Measurements from ENCODE around the gene CNTLN. TPM values are rescaled to one million over a fixed set of nuclear protein-coding genes. Genes with fewer than 3 reads are reported as not detected.
"Not testable (repeated sequence)": the region's sequence is repeated elsewhere in the genome, so short reads cannot be mapped to it uniquely, and the experiment has no call there.

CNTLN gene
- total RNA-seq, 3 donors from 2014 or later: 13.6 to 19.7 (median 14.6) TPM

DNA sequence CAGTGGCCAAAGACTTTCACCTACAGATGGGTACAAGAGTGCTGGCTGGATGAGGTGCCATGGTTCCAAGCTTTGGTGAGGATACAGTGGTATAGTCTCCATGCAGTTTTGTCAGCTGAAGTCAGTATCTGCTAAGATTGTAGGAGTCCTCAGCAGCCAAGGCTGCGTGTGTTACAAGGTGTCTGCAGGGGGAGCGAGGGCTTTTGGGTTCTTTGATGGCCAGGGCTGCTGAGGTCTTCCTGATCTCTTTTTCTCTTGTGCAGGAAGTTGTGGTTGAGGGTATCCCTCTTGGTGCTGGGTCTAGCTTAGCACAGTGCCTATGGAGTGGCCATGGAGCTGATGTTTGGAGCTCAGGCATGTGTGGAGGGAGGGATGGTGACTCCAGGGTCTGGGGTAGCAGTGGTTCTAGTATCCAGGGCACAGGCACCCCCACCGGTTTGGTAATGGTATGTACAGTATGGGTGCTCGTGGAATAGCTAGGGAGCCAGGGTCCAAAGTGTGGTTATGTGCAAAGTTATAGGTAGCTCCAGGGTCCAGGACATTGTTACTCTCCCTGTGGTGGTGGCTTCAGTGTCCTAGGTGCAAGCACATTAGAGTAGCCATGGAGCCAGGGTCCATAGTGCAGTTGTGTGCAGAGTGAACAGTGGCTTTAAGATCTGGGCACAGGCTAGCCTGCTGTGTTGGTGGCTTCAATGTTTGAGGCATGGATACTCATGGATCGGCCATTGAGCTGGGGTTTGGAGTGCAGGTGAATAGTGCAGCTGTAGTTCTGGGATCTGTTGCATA, 36.7 kb downstream of the CNTLN start:
- TF ChIP-seq POLR2A (IDR thresholded peaks at IDR 0.05) (no peak), POLR2AphosphoS5 (IDR thresholded peaks at IDR 0.05) (no peak)
- TF ChIP-seq, protein P1, sequence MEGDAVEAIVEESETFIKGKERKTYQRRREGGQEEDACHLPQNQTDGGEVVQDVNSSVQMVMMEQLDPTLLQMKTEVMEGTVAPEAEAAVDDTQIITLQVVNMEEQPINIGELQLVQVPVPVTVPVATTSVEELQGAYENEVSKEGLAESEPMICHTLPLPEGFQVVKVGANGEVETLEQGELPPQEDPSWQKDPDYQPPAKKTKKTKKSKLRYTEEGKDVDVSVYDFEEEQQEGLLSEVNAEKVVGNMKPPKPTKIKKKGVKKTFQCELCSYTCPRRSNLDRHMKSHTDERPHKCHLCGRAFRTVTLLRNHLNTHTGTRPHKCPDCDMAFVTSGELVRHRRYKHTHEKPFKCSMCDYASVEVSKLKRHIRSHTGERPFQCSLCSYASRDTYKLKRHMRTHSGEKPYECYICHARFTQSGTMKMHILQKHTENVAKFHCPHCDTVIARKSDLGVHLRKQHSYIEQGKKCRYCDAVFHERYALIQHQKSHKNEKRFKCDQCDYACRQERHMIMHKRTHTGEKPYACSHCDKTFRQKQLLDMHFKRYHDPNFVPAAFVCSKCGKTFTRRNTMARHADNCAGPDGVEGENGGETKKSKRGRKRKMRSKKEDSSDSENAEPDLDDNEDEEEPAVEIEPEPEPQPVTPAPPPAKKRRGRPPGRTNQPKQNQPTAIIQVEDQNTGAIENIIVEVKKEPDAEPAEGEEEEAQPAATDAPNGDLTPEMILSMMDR (IDR thresholded peaks at IDR 0.05): no peak

DNA sequence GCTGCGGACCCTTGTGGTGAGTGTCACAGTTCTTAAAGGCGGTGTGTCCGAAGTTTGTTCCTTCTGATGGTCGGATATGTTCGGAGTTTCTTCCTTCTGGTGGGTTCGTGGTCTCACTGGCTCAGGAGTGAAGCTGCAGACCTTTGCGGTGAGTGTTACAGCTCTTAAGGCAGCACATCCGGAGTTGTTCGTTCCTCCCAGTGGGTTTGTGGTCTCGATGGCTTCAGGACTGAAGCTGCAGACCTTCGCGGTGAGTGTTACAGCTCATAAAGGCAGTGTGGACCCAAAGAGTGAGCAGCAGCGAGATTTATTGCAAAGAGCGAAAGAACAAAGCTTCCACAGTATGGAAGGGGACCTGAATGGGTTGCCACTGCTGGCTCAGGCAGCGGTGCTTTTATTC, 42.7 kb downstream of the CNTLN start:
- H3K4me1 ChIP-seq; H3K36me3 ChIP-seq; H3K4me3 ChIP-seq; DNase-seq (ENCODE audit: low spot score in 2 of 2); intact Hi-C loops (cut with DNase I; ENCODE audit: low total_unique reads); H3K9me3 ChIP-seq; H3K27ac ChIP-seq; H3K27me3 ChIP-seq: not testable (repeated sequence)

More for the DNA sequence above, 36.7 kb downstream of the CNTLN start:
- H3K4me3 ChIP-seq: no peak overlapping the region
- H3K36me3 ChIP-seq: no peaks in the 10 kb centered on the region
- DNase-seq (ENCODE audit: low spot score in 2 of 2): no peak
- intact Hi-C loops (cut with DNase I; ENCODE audit: low total_unique reads): no loop called here
- no peaks in the 10 kb centered on the region for H3K27me3 ChIP-seq
- H3K9me3 ChIP-seq: peaks cover 4 to 10% of the 10 kb centered on the region in 2 donors
- H3K27ac ChIP-seq: no peak overlapping the region
- no peaks in the 10 kb centered on the region for H3K4me1 ChIP-seq

DNA sequence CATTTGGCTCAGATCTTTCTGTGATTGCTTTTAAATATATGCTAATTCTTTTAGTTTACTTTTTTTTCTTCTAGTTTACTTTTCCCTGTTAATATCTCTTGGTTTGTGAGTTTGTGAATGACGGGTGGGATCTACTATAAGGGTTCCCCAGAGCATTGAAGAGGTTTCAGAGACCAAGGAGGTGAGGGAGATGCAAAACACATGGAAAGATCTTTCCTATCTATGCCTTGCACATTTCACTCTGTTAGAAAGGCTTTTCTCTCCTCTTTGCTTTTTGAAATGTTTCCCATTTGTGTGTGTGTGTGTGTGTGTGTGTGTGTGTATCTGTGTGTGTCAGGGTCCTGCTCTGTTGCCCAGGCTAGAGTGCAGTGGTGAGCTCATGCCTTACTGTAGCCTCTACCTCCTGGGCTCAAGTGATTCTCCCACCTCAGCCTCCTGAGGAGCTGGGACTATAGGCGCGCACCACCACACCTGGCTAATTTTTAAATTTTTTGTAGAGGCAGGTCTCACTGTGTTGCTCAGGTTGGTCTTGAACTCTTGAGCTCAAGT, 50.7 kb downstream of the CNTLN start:
- H3K27ac ChIP-seq: no peak overlapping the region
- H3K27me3 ChIP-seq: no peaks in the 10 kb centered on the region
- no peaks in the 10 kb centered on the region for H3K4me1 ChIP-seq
- no peaks in the 10 kb centered on the region for H3K36me3 ChIP-seq
- no peak for DNase-seq (ENCODE audit: low spot score in 2 of 2)
- no peaks in the 10 kb centered on the region for H3K9me3 ChIP-seq
- no peak overlapping the region for H3K4me3 ChIP-seq
- intact Hi-C loops (cut with DNase I; ENCODE audit: low total_unique reads): no loop called here
- TF ChIP-seq POLR2A (IDR thresholded peaks at IDR 0.05) (no peak), POLR2AphosphoS5 (IDR thresholded peaks at IDR 0.05) (no peak)
- TF ChIP-seq, protein P1 (IDR thresholded peaks at IDR 0.05): no peak

DNA sequence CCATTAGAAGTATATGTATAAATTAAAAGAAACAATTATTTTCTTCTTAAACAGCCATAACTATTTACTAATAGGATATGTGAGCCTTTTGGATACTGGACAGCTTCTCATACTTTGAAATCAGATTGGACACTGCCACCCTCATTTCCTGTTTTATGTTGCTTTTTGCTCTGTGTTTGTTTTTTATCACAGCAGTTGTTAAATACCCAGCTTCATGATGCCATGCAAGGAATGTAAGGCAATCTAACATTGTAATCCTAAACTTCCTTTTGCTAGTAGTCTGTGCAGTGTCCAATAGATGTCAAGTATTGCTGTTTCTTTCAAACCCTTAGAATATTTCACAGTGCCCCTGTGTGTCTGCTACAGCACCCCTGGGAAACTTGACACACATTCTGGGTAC, 56.2 kb downstream of the CNTLN start:
- no peak for DNase-seq (ENCODE audit: low spot score in 2 of 2)
- no peaks in the 10 kb centered on the region for H3K9me3 ChIP-seq
- H3K36me3 ChIP-seq: no peaks in the 10 kb centered on the region
- H3K27ac ChIP-seq: no peak overlapping the region
- no peak overlapping the region for H3K4me3 ChIP-seq
- intact Hi-C loops (cut with DNase I; ENCODE audit: low total_unique reads): no loop called here
- TF ChIP-seq, protein P1 (IDR thresholded peaks at IDR 0.05): no peak
- TF ChIP-seq POLR2AphosphoS5 (IDR thresholded peaks at IDR 0.05) (no peak), POLR2A (IDR thresholded peaks at IDR 0.05) (no peak)
- H3K4me1 ChIP-seq: no peaks in the 10 kb centered on the region
- no peaks in the 10 kb centered on the region for H3K27me3 ChIP-seq

DNA sequence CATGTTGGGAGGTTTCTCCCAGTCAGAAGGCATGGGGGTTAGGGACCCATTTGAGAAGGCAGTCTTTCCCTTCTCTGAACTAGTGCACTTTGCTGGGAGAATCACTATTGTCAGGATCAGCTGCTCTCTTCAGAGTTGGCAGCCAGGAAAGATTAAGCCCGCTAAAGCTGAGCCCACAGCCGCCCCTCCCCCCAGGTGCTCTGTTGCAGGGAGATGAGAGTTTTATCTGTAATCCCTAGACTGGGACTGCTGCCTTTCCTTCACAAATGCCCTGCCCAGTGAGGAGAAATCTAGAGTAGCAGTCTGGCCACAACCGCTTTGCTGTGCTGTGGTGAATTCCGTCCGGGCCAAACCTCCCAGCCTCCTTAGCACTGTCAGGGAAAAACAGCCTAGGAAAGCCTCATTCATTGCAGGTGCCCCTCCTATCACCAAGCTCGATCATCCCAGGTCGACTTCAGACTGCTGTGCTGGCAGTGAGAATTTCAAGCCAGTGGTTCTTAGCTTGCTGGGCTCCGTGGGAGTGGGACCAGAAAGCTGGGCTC, 69.8 kb downstream of the CNTLN start:
- Histone ChIP-seq H3K36me3 (no peaks in the 10 kb centered on the region), H3K4me3 (no peak overlapping the region), H3K4me1 (no peaks in the 10 kb centered on the region), H3K27me3 (no peaks in the 10 kb centered on the region), H3K9me3 (peaks cover 12 to 36% of the 10 kb centered on the region in 2 donors), H3K27ac (no peak overlapping the region)
- DNase-seq (ENCODE audit: low spot score in 2 of 2): no peak
- intact Hi-C loops (cut with DNase I; ENCODE audit: low total_unique reads): no loop called here
- TF ChIP-seq, protein P1 (IDR thresholded peaks at IDR 0.05): no peak
- TF ChIP-seq POLR2AphosphoS5 (IDR thresholded peaks at IDR 0.05) (no peak), POLR2A (IDR thresholded peaks at IDR 0.05) (no peak)
